Parathyroid adenoma (tissue), 2 donors: Measurements from ENCODE around the gene ZMIZ1.
A peak's percentile ranks its signal among the peaks of the same experiment; 100 is the strongest.

ENCODE experiments used
- H2AFZ ChIP-seq: fragments of 300-600 bp; sonication (generic); one replicate; pipeline ENCODE4 v1.7.0; 2017; ENCODE audit warnings: antibody characterized with exemption, mild to moderate bottlenecking
- H3K27ac ChIP-seq: fragments of 300-600 bp; sonication (generic); one replicate; pipeline ENCODE4 v1.7.0; 2017
- H3K27me3 ChIP-seq: fragments of 300-600 bp; sonication (generic); one replicate; pipeline ENCODE4 v1.7.0; 2017; ENCODE audit warnings: low read length; ENCODE audit not compliant: control insufficient read depth, insufficient read depth
- H3K36me3 ChIP-seq: fragments of 300-600 bp; sonication (generic); one replicate; pipeline ENCODE4 v1.7.0; 2017; ENCODE audit warnings: low read length; ENCODE audit not compliant: control insufficient read depth, insufficient read depth
- H3K4me1 ChIP-seq: fragments of 300-600 bp; sonication (generic); one replicate; pipeline ENCODE4 v1.7.0; 2017; ENCODE audit warnings: control low read depth
- H3K4me2 ChIP-seq: fragments of 300-600 bp; sonication (generic); one replicate; pipeline ENCODE4 v1.7.0; 2017; ENCODE audit warnings: low read length
- H3K4me3 ChIP-seq: fragments of 300-600 bp; sonication (generic); one replicate; pipeline ENCODE4 v1.7.0; 2017; ENCODE audit warnings: low read depth, low read length
- H3K79me2 ChIP-seq: fragments of 300-600 bp; sonication (generic); one replicate; pipeline ENCODE4 v1.7.0; 2017; ENCODE audit warnings: control low read depth
- H3K9ac ChIP-seq: fragments of 300-600 bp; sonication (generic); one replicate; pipeline ENCODE4 v1.7.0; 2017; ENCODE audit warnings: mild to moderate bottlenecking
- H3K9me3 ChIP-seq: fragments of 300-600 bp; sonication (generic); one replicate; pipeline ENCODE4 v1.7.0; 2017; ENCODE audit warnings: low read length; ENCODE audit not compliant: control insufficient read depth
- CTCF ChIP-seq: fragments of 300-600 bp; sonication (generic); IDR thresholded peaks from one replicate; pipeline ENCODE4 v1.7.0; 2017; ENCODE audit warnings: antibody characterized with exemption, mild to moderate bottlenecking
- donor health status: primary hyperparathyroidism.

ZMIZ1 gene

GRCh38 chr10:79333513-79333912, 264.7 kb downstream of the ZMIZ1 start:
- Histone ChIP-seq H3K27ac (no peak overlapping the region), H3K36me3 (no peaks in the 10 kb centered on the region), H3K4me1 (peaks cover 18% of the 10 kb centered on the region), H3K9ac (no peak overlapping the region), H3K9me3 (no peaks in the 10 kb centered on the region), H3K4me2 (no peak overlapping the region), H3K4me3 (no peak overlapping the region), H3K79me2 (no peaks in the 10 kb centered on the region), H3K27me3 (no peaks in the 10 kb centered on the region), H2AFZ (no peak overlapping the region)
- TF ChIP-seq CTCF: no peak

GRCh38 chr10:79334573-79334972, 265.8 kb downstream of the ZMIZ1 start:
- Histone ChIP-seq H3K4me1 (peaks cover 18% of the 10 kb centered on the region), H3K27me3 (no peaks in the 10 kb centered on the region), H3K79me2 (no peaks in the 10 kb centered on the region), H3K4me2 (no peak overlapping the region), H3K27ac (peak overlapping the region; percentile 88), H3K9me3 (no peaks in the 10 kb centered on the region), H2AFZ (peak overlapping the region; percentile 75), H3K36me3 (no peaks in the 10 kb centered on the region), H3K9ac (no peak overlapping the region), H3K4me3 (no peak overlapping the region)
- no peak for TF ChIP-seq CTCF

GRCh38 chr10:79335094-79335469, 266.3 kb downstream of the ZMIZ1 start:
- H3K27ac ChIP-seq: peak overlapping the region; percentile 88
- TF ChIP-seq CTCF: no peak
- H3K36me3 ChIP-seq: no peaks in the 10 kb centered on the region
- H3K4me3 ChIP-seq: no peak overlapping the region
- H3K4me2 ChIP-seq: no peak overlapping the region
- H3K9me3 ChIP-seq: no peaks in the 10 kb centered on the region
- H2AFZ ChIP-seq: peak overlapping the region; percentile 75
- peaks cover 18% of the 10 kb centered on the region for H3K4me1 ChIP-seq
- H3K27me3 ChIP-seq: no peaks in the 10 kb centered on the region
- H3K9ac ChIP-seq: no peak overlapping the region
- H3K79me2 ChIP-seq: no peaks in the 10 kb centered on the region

- Histone ChIP-seq H3K4me2 (no peak overlapping the region), H3K79me2 (no peaks in the 10 kb centered on the region), H3K4me3 (no peak overlapping the region), H3K9ac (no peak overlapping the region), H3K27ac (peak overlapping the region; percentile 88), H2AFZ (peak overlapping the region; percentile 75), H3K9me3 (no peaks in the 10 kb centered on the region), H3K27me3 (no peaks in the 10 kb centered on the region), H3K4me1 (peaks cover 21% of the 10 kb centered on the region), H3K36me3 (no peaks in the 10 kb centered on the region)
- no peak for TF ChIP-seq CTCF
Measured at GRCh38 chr10:79335470-79336235, 266.9 kb downstream of the ZMIZ1 start.

- Histone ChIP-seq H2AFZ (peak overlapping the region; percentile 75), H3K27me3 (no peaks in the 10 kb centered on the region), H3K27ac (no peak overlapping the region), H3K36me3 (no peaks in the 10 kb centered on the region), H3K9ac (no peak overlapping the region), H3K79me2 (no peaks in the 10 kb centered on the region), H3K9me3 (no peaks in the 10 kb centered on the region), H3K4me2 (no peak overlapping the region), H3K4me1 (peaks cover 27% of the 10 kb centered on the region), H3K4me3 (no peak overlapping the region)
- no peak for TF ChIP-seq CTCF
Measured at GRCh38 chr10:79336276-79336675, 267.5 kb downstream of the ZMIZ1 start.
